GM21786 (cell line): ENCODE results near the gene MITD1.
"Not testable (repeated sequence)": the region's sequence is repeated elsewhere in the genome, so short reads cannot be mapped to it uniquely, and the experiment has no call there.

Experiments
- ATAC-seq: cut with Tn5 transposase; IDR thresholded peaks from one replicate; pipeline ENCODE4 v1.9.1; 2021; ENCODE audit not compliant: unreplicated experiment

Gene MITD1

GRCh38 chr2:99154643-99155536 is 26.0 kb downstream of the MITD1 start, which contains the start of the genes LIPT1 and TSGA10:
Gene LIPT1, plus strand, starts transcription at chr2:99154967. Its CDS starts 6,991 bp downstream, at chr2:99161958.
Gene TSGA10, minus strand, starts transcription at chr2:99154942. Its CDS starts 45,503 bp downstream, at chr2:99109439.
- peak; percentile 95 for ATAC-seq

GRCh38 chr2:99153921-99154604 is 26.8 kb downstream of the MITD1 start:
- no peak for ATAC-seq

- ATAC-seq: no peak
Measured at GRCh38 chr2:99152199-99152895, 28.5 kb downstream of the MITD1 start.

GRCh38 chr2:99150706-99151105 is 30.2 kb downstream of the MITD1 start:
- no peak for ATAC-seq

DNA sequence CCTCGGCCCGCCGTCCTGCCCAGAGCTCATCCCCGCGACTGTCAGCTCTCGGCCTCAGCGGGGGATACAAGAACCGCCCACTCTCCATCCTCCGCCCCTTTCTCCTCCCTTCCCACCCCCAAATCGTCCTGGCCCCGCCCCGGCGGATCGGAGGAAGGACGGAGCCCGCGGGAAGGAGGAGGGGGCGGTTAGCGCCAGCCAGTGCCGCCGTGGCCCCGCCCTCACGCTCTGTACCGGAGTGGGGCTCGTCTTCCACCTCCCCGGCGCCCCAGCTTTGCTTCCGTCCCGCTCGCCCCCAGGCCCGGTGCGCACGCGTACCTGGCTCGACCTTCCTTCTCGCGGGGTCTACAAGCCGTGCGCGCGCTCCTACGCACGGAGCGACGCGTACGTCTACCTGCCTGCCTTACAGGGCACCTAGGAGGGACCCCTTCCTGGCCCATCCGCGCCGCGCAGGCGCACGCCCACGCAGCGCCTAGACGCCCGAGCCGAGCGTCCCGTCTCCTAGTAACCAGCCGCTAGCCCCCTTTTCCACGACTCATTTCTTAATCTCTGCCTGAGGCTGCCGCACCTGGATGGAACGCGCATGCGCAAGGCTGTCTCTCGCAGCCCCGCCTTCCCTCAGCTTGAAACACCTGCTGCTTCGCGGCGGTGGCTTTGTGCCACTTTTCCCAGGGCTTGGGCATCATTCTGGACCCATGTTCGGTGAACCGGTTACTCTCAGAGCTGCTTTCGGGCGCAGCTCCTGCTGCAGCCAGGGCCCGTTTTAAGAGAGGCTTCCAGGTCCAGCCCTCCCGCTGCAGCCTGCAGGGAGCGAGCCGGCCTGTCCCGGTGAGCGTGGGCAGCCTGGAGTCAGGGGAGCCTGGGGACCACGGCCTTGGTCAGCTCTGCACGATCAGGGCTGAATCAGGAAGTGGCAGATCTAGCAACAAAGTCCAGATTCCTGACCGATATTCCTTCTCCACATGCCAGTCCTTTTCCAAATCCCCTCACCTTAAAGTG is 39.4 kb downstream of the MITD1 start, which contains the start of gene C2orf15:
Gene C2orf15 (plus strand): TSS at position 598 of the 999 bp plus-strand sequence. CDS start 8,852 bp downstream, outside the sequence.
- ATAC-seq: peak; percentile 91

DNA sequence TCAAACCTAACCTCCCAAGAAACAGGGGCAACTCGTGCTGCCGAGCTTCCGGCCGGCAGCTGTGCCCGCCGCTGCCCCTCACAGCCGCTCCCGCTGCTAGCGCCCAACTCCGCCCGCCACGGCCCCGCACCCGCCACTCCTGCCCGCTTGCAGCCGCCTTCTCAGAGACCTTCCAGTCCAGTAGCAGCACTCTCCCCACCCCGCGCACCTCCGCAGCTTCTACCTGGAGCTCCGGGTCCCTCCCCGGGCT is 40.1 kb downstream of the MITD1 start:
- peak; percentile 28 for ATAC-seq

DNA sequence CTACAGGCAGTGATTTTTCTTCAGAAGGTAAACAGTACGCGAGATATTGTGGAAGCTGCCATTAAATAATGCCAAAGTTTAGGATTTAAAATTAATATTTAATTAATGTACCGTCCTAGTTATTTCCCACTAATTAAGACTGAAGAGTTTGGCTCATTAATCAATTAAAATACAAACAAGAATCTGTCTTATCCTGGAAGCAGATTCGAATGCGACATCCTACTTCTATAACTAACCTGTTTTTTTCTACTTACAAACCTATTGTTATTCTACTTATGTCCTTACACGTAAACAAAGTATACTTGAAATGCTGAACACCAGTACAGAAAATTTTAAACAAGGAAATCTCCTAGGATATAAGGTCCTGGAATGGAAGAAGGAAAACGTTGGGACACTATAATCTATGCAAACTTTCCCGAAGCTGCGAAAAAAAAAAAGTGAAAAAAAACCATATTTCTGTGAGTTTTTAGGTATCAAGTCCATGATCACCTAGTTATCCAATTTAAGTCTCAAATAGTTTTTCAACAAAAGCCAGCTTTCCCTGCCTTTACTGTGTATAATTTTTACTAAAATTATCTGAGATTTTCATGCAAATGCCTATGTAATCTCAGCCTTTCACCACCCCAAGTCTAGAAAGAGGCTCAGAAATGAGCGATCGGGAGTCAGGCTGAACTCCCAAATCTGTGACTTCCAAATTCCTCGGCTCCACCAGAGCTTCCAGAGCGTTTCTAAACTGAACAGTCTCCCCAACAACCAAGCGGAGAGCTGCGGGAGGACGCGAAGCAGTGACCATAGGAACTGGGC is 40.6 kb downstream of the MITD1 start:
- no peak for ATAC-seq

GRCh38 chr2:99139003-99139402 is 41.9 kb downstream of the MITD1 start:
- no peak for ATAC-seq

- not testable (repeated sequence) for ATAC-seq
Measured at GRCh38 chr2:99135044-99135556, 45.8 kb downstream of the MITD1 start.

GRCh38 chr2:99127981-99128380 is 52.9 kb downstream of the MITD1 start:
- no peak for ATAC-seq
